Neutrophil (primary cell): ENCODE data around the gene NDNF.

Experiments used
- H3K27ac ChIP-seq: fragments of 200-600 bp; sonication (generic); 2 replicates; pipeline ENCODE4 v1.5.1; 2016; ENCODE audit warnings: mild to moderate bottlenecking, moderate library complexity
- H3K27me3 ChIP-seq: fragments of 200-600 bp; sonication (generic); 2 replicates; pipeline ENCODE4 v1.6.0; 2016; ENCODE audit warnings: mild to moderate bottlenecking
- H3K36me3 ChIP-seq: fragments of 200-600 bp; sonication (generic); 2 replicates; pipeline ENCODE4 v1.5.1; 2017
- H3K4me1 ChIP-seq, 2 experiments: fragments of 200-600 bp in 1 of 2; sonication (generic) in 1 of 2; 1 replicate in 1 of 2; 2 replicates in 1 of 2; pipeline versions ENCODE4 v1.5.1 to v1.6.1; 2013 to 2016; ENCODE audit warnings: low read depth in 1 of 2, low read length in 1 of 2, mild to moderate bottlenecking in 1 of 2, moderate library complexity in 1 of 2; ENCODE audit not compliant: control insufficient read depth in 1 of 2, insufficient read depth in 1 of 2
- H3K4me3 ChIP-seq, 2 experiments: fragments of 200-600 bp in 1 of 2; sonication (generic) in 1 of 2; 1 replicate in 1 of 2; 2 replicates in 1 of 2; pipeline ENCODE4 v1.5.1; 2013 to 2016; ENCODE audit warnings: low read depth in 1 of 2, low read length in 1 of 2, mild to moderate bottlenecking in 1 of 2, moderate library complexity in 1 of 2
- H3K9me3 ChIP-seq: fragments of 200-600 bp; sonication (generic); 2 replicates; pipeline ENCODE4 v1.5.1; 2016
- CTCF ChIP-seq: fragments of 200-600 bp; sonication (generic); IDR thresholded peaks from 2 replicates; pipeline ENCODE4 v1.5.1; 2016; ENCODE audit warnings: antibody characterized with exemption

The NDNF gene

GRCh38 chr4:121079376-121079775 lies 7.0 kb upstream of the NDNF start:
- Histone ChIP-seq H3K4me3 (no peak overlapping the region), H3K4me1 (peaks cover 6 to 10% of the 10 kb centered on the region in 2 experiments), H3K27ac (no peak overlapping the region), H3K27me3 (peaks cover 28% of the 10 kb centered on the region), H3K36me3 (no peaks in the 10 kb centered on the region), H3K9me3 (no peaks in the 10 kb centered on the region)
- TF ChIP-seq CTCF, result no peak

- no peak overlapping the region for H3K27ac ChIP-seq
- no peaks in the 10 kb centered on the region for H3K9me3 ChIP-seq
- no peaks in the 10 kb centered on the region for H3K36me3 ChIP-seq
- H3K27me3 ChIP-seq, result peaks cover 47% of the 10 kb centered on the region
- TF ChIP-seq CTCF, result no peak
- peaks cover 12 to 14% of the 10 kb centered on the region in 2 experiments for H3K4me1 ChIP-seq
- H3K4me3 ChIP-seq, result no peak overlapping the region
Measured at GRCh38 chr4:121077496-121077895, 5.2 kb upstream of the NDNF start.

GRCh38 chr4:121076416-121076815 lies 4.1 kb upstream of the NDNF start:
- H3K27me3 ChIP-seq, result peaks cover 52% of the 10 kb centered on the region

GRCh38 chr4:121073672-121074381 lies 1.5 kb upstream of the NDNF start:
- Histone ChIP-seq H3K4me3 (no peak overlapping the region), H3K27me3 (peaks cover 78% of the 10 kb centered on the region), H3K4me1 (peaks cover 29 to 32% of the 10 kb centered on the region in 2 experiments), H3K27ac (no peak overlapping the region), H3K9me3 (no peaks in the 10 kb centered on the region), H3K36me3 (no peaks in the 10 kb centered on the region)
- no peak for TF ChIP-seq CTCF

More at GRCh38 chr4:121076416-121076815, 4.1 kb upstream of the NDNF start:
- TF ChIP-seq CTCF, result no peak
- H3K27ac ChIP-seq, result no peak overlapping the region
- H3K4me1 ChIP-seq, result peaks cover 21 to 23% of the 10 kb centered on the region in 2 experiments
- H3K36me3 ChIP-seq, result no peaks in the 10 kb centered on the region
- no peaks in the 10 kb centered on the region for H3K9me3 ChIP-seq
- no peak overlapping the region for H3K4me3 ChIP-seq

GRCh38 chr4:121073004-121073435 lies 685 bp upstream of the NDNF start:
- H3K4me3 ChIP-seq, result peak overlapping the region; percentile 23 to 55
- H3K36me3 ChIP-seq, result no peaks in the 10 kb centered on the region
- no peak overlapping the region for H3K27ac ChIP-seq
- no peaks in the 10 kb centered on the region for H3K9me3 ChIP-seq
- TF ChIP-seq CTCF, result no peak
- H3K27me3 ChIP-seq, result peaks cover 86% of the 10 kb centered on the region
- peaks cover 28 to 29% of the 10 kb centered on the region in 2 experiments for H3K4me1 ChIP-seq
